ENCODE measurements around the gene KCNIP1. TPM values are rescaled to one million over a fixed set of nuclear protein-coding genes. Genes with fewer than 3 reads are reported as not detected.
"Not testable (repeated sequence)": the region's sequence is repeated elsewhere in the genome, so short reads cannot be mapped to it uniquely, and the experiment has no call there.

Gene KCNIP1
- polyA plus RNA-seq, 1 of the 3 experiments (the other 2 are of a cell fraction) = 1.3 TPM

- TF ChIP-seq PBX3 (IDR thresholded peaks at IDR 0.05) (no peak), USF2 (IDR thresholded peaks at IDR 0.05; ENCODE audit: borderline replicate concordance, low read depth, low read length) (no peak), CTCF (IDR thresholded peaks at IDR 0.05) (no peak)
Observed at GRCh38 chr5:170546282-170546681, 42.5 kb downstream of the KCNIP1 start (continued).

GRCh38 chr5:170550382-170550781 is 46.6 kb downstream of the KCNIP1 start:
- H3K4me1 ChIP-seq (ENCODE audit: control insufficient read depth in 1 of 2, insufficient read depth in 2 of 2, low read depth in 1 of 2, low read length in 1 of 2); H2AFZ ChIP-seq (ENCODE audit: low read depth); H3K9ac ChIP-seq; H3K9me2 ChIP-seq; H3F3A ChIP-seq (replicated peaks; ENCODE audit: insufficient read depth); H3K36me3 ChIP-seq (replicated peaks in 1 of 2; ENCODE audit: control insufficient read depth in 1 of 2, insufficient read depth in 2 of 2, low read length in 1 of 2); DNase-seq; H4K20me1 ChIP-seq (ENCODE audit: insufficient read depth); H3K4me2 ChIP-seq; H3K27me3 ChIP-seq (ENCODE audit: insufficient read depth); H3K9me3 ChIP-seq; H3K79me2 ChIP-seq (ENCODE audit: insufficient read depth); POLR2A ChIA-PET; H3K4me3 ChIP-seq (ENCODE audit: low read depth in 2 of 2, low read length in 1 of 2); H3K27ac ChIP-seq (ENCODE audit: low read depth in 2 of 2, low read length in 1 of 2); CTCF ChIA-PET: not testable (repeated sequence)
- 50% methylated on average over 1 of the region's 1 CpG for WGBS (ENCODE audit: low lambda C conversion rate)

- ChIA-PET CTCF (no interaction called here), POLR2A (no interaction called here)
- Histone ChIP-seq H3K36me3 (replicated peaks in 1 of 2; ENCODE audit: control insufficient read depth in 1 of 2, insufficient read depth in 2 of 2, low read length in 1 of 2) (no peaks in the 10 kb centered on the region), H2AFZ (ENCODE audit: low read depth) (no peak overlapping the region), H3K4me3 (ENCODE audit: low read depth in 2 of 2, low read length in 1 of 2) (no peak overlapping the region), H3K27ac (ENCODE audit: low read depth in 2 of 2, low read length in 1 of 2) (no peak overlapping the region), H3F3A (replicated peaks; ENCODE audit: insufficient read depth) (no peaks in the 10 kb centered on the region), H3K79me2 (ENCODE audit: insufficient read depth) (no peaks in the 10 kb centered on the region), H3K4me1 (ENCODE audit: control insufficient read depth in 1 of 2, insufficient read depth in 2 of 2, low read depth in 1 of 2, low read length in 1 of 2) (peaks cover 0 to 9% of the 10 kb centered on the region in 2 experiments; a peak in 1 of 4 replicates), H3K9ac (no peak overlapping the region), H3K4me2 (no peak overlapping the region), H3K9me2 (no peaks in the 10 kb centered on the region), H4K20me1 (ENCODE audit: insufficient read depth) (no peaks in the 10 kb centered on the region), H3K9me3 (no peaks in the 10 kb centered on the region), H3K27me3 (ENCODE audit: insufficient read depth) (no peaks in the 10 kb centered on the region)
- no peak for DNase-seq
- no peak for TF ChIP-seq SIN3A (IDR thresholded peaks at IDR 0.05; ENCODE audit: borderline replicate concordance, low read depth, low read length)
- WGBS (ENCODE audit: low lambda C conversion rate) = 55% methylated on average over 4 of the region's 4 CpGs
Observed at GRCh38 chr5:170551076-170551475, 47.3 kb downstream of the KCNIP1 start.

- Histone ChIP-seq H3K27me3 (ENCODE audit: insufficient read depth) (no peaks in the 10 kb centered on the region), H3K4me1 (ENCODE audit: control insufficient read depth in 1 of 2, insufficient read depth in 2 of 2, low read depth in 1 of 2, low read length in 1 of 2) (peaks cover 0 to 9% of the 10 kb centered on the region in 2 experiments; a peak in 1 of 4 replicates), H3K27ac (ENCODE audit: low read depth in 2 of 2, low read length in 1 of 2) (no peak overlapping the region), H3K9me2 (no peaks in the 10 kb centered on the region), H3K9ac (no peak overlapping the region), H3K4me2 (no peak overlapping the region), H3K36me3 (replicated peaks in 1 of 2; ENCODE audit: control insufficient read depth in 1 of 2, insufficient read depth in 2 of 2, low read length in 1 of 2) (no peaks in the 10 kb centered on the region), H2AFZ (ENCODE audit: low read depth) (no peak overlapping the region), H3F3A (replicated peaks; ENCODE audit: insufficient read depth) (no peaks in the 10 kb centered on the region), H3K79me2 (ENCODE audit: insufficient read depth) (no peaks in the 10 kb centered on the region), H4K20me1 (ENCODE audit: insufficient read depth) (no peaks in the 10 kb centered on the region), H3K9me3 (no peaks in the 10 kb centered on the region), H3K4me3 (ENCODE audit: low read depth in 2 of 2, low read length in 1 of 2) (no peak overlapping the region)
- no peak for DNase-seq
- CTCF ChIA-PET = no interaction called here
- WGBS (ENCODE audit: low lambda C conversion rate) = 71% methylated on average over 7 of the region's 7 CpGs
- POLR2A ChIA-PET = no interaction called here
- TF ChIP-seq RAD21 (IDR thresholded peaks at IDR 0.05; ENCODE audit: low read length) (no peak), ELF1 (IDR thresholded peaks at IDR 0.05) (no peak), IRF3 (IDR thresholded peaks at IDR 0.05; ENCODE audit: low read depth, low read length) (no peak), FOXM1 (IDR thresholded peaks at IDR 0.05; ENCODE audit: low read depth) (no peak), FOXJ3 (CRISPR knock-in tag; IDR thresholded peaks at IDR 0.05) (no peak), RFX5 (IDR thresholded peaks at IDR 0.05; ENCODE audit: low read length) (no peak), NFIC (IDR thresholded peaks at IDR 0.05; ENCODE audit: borderline replicate concordance) (no peak), USF1 (IDR thresholded peaks at IDR 0.05; ENCODE audit: borderline replicate concordance, low read depth) (no peak), PBX3 (IDR thresholded peaks at IDR 0.05) (no peak), FOSL2 (IDR thresholded peaks at IDR 0.05; ENCODE audit: borderline replicate concordance, low read depth) (no peak), TCF12 (IDR thresholded peaks at IDR 0.05) (no peak)
Observed at GRCh38 chr5:170551622-170552021, 47.8 kb downstream of the KCNIP1 start.

Measured in SK-N-SH (cell line).